Choroid plexus epithelial cell (primary cell): ENCODE results near the gene ATP6V0A4.
"Not testable (repeated sequence)": the region's sequence is repeated elsewhere in the genome, so short reads cannot be mapped to it uniquely, and the experiment has no call there.

Experiments used
- DNase-seq: peaks from one replicate; pipeline ENCODE4 v3.0.0-alpha.2; 2010; ENCODE audit warnings: low read depth
- H3K4me3 ChIP-seq: 2 replicates; pipeline ENCODE4 v1.5.1; 2011; ENCODE audit warnings: low read depth, mild to moderate bottlenecking, control low read depth, low read length, moderate library complexity
- CTCF ChIP-seq: conservative IDR thresholded peaks from 2 replicates; pipeline ENCODE4 v1.5.1; 2011; ENCODE audit warnings: low read depth, mild to moderate bottlenecking, control low read depth, inconsistent platforms, low read length, moderate library complexity

The ATP6V0A4 gene

GRCh38 chr7:138804618-138805017, 6.6 kb upstream of the ATP6V0A4 start:
- DNase-seq = no peak
- H3K4me3 ChIP-seq = no peak overlapping the region
- no peak for TF ChIP-seq CTCF

DNA sequence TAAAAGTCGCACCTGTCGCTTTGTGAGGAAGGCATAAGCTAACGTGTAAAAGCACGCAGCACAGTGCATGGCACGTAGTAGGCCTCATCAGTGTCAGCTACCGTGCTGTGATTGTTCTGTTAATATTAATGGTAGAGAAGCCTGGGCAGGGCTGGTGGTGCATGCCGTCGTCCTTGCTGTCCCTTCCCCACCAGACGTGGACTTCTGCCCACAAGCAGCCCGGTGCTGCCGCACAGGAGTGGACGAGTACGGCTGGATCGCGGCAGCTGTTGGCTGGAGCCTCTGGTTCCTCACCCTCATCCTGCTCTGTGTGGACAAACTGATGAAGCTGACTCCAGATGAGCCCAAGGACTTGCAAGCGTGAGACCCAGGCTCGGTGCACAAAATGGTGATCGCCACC, 4.7 kb upstream of the ATP6V0A4 start:
- DNase-seq = no peak
- H3K4me3 ChIP-seq = no peak overlapping the region
- TF ChIP-seq CTCF = no peak

GRCh38 chr7:138801256-138801655, 3.3 kb upstream of the ATP6V0A4 start:
- TF ChIP-seq CTCF = no peak
- H3K4me3 ChIP-seq = no peak overlapping the region
- DNase-seq = no peak

DNA sequence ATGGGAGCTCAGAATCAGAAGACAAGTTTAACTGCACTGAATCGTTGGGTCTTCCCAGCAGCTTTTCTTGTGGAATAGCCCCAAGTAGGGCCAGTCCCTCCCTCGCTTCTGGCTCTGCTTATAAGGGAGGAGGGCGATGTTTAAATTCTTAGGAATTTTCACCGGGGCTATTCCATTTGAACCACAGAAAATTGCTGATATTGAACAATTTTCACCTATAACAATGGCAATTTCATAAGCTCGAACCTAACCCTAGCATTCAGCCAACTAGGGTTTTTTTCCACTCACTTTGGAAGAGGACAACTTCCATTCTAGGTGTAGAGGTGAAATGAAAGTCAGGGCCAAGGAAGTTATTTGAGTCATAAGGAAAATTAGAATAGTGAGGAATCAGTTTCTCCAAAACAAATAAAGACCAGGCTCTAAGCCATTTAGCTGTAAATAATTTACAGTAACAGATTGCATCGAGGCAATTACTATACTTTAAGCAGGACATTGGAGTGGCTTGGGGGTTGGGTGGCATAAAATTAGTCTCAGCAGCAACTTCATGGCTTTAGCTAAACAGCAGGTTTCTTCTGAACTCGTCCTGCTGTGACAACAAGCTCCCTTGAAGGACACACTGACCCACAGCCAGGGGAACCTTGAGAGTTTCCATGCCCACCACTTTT, 1.5 kb upstream of the ATP6V0A4 start:
- no peak overlapping the region for H3K4me3 ChIP-seq
- no peak for TF ChIP-seq CTCF
- no peak for DNase-seq

DNA sequence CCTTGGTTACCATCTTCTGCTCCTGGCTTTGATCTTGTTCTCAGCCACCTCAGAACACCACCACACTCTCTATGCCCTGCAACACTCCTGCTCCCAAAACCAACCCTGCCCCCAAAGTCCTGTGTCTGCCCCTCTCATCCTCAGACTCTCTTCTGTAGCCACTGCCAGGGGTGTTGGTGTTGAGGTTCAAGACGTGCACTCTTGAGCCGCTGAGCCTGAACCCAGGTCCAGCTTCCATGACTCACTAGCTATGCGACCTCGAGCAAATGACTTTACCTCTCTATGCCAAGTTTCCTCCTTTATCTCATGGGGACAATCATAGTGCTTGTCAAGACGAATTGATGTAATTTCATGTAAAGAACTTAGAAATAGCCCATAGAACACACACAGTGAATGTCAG, 840 bp upstream of the ATP6V0A4 start:
- TF ChIP-seq CTCF = no peak
- H3K4me3 ChIP-seq = no peak overlapping the region
- no peak for DNase-seq

DNA sequence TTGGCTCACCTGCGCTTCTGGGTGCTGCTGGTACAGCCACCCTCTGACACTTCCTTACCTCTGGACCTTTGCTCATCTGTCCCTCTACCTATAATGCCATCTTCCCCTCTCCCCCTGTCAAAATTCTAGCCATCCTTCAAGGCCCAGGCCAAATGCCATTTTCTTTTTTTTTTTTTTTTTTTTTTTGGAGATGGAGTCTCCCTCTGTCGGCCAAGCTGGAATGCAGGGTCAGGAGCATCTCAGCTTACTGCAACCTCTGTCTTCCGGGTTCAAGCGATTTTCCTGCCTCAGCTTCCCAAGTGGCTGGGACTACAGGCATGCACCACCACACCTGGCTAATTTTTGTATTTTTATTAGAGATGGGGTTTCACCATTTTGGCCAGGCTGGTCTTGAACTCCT, 950 bp downstream of the ATP6V0A4 start:
- H3K4me3 ChIP-seq, DNase-seq: not testable (repeated sequence)

DNA sequence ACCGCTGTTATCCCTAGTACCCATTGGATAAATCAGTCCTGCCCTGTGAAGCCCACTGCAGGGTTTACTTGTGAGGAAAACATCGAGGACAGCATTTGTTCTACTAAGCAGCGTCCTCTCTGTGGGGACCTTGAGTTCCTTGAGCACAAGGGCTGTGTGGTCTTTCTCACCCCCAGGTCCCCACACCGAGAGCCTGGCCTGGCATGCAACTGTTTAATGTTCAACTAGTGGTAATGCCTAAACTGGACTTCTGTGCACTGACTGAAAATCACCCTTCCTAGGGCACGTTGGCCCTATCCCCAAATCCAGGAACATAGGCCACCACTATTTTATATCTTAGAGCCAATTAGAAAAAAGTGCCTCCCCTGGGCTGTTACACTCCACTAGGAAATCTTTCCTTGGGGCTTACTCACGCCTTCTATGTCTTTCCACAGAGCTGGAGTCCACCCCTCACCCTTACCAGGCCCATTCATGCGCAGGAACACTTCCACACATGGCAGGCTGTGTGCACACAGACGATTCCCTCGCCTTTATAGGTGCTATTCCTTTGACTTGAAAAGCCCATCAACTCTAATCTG, 1.9 kb downstream of the ATP6V0A4 start:
- no peak overlapping the region for H3K4me3 ChIP-seq
- TF ChIP-seq CTCF = no peak
- no peak for DNase-seq
